Stimulated activated CD8-positive, alpha-beta memory T cell treated with anti-CD3 and anti-CD28 coated beads, Interleukin-12 subunit alpha, Interleukin-12 subunit beta, amount 100 ng/mL, for 24 hours (primary cell): ENCODE data around the gene TCTN2.

Source experiments
- DNase-seq: peaks from one replicate; pipeline ENCODE4 v3.0.0-alpha.2; 2020; ENCODE audit errors: extremely low read depth

Gene TCTN2

GRCh38 chr12:123741937-123742572 lies 71.1 kb downstream of the TCTN2 start:
- no peak for DNase-seq

GRCh38 chr12:123743002-123743401 lies 72.1 kb downstream of the TCTN2 start:
- no peak for DNase-seq

GRCh38 chr12:123744836-123745235 lies 73.9 kb downstream of the TCTN2 start:
- DNase-seq: no peak

- no peak for DNase-seq
Observed at GRCh38 chr12:123747309-123747708, 76.4 kb downstream of the TCTN2 start.

- no peak for DNase-seq
Observed at GRCh38 chr12:123748161-123748560, 77.2 kb downstream of the TCTN2 start.

- DNase-seq: no peak
Observed at GRCh38 chr12:123748661-123749060, 77.7 kb downstream of the TCTN2 start.

- no peak for DNase-seq
Observed at GRCh38 chr12:123749355-123749754, 78.4 kb downstream of the TCTN2 start.

- DNase-seq: no peak
Observed at GRCh38 chr12:123750159-123750656, 79.3 kb downstream of the TCTN2 start.

- no peak for DNase-seq
Observed at GRCh38 chr12:123752046-123752445, 81.1 kb downstream of the TCTN2 start.

- DNase-seq: no peak
Observed at GRCh38 chr12:123754041-123754772, 83.3 kb downstream of the TCTN2 start.

- DNase-seq: no peak
Observed at GRCh38 chr12:123757561-123757960, 86.6 kb downstream of the TCTN2 start.
